ENCODE results near the gene FAM209B.
"Not testable (repeated sequence)": the region's sequence is repeated elsewhere in the genome, so short reads cannot be mapped to it uniquely, and the experiment has no call there.

Gene FAM209B

GRCh38 chr20:56542489-56543030, 9.5 kb downstream of the FAM209B start:
- no peak for DNase-seq

GRCh38 chr20:56551571-56551970, 18.5 kb downstream of the FAM209B start:
- no peak for DNase-seq

- no peak for DNase-seq
These were observed 20.0 kb downstream of the FAM209B start for GRCh38 chr20:56552911-56553629.

- DNase-seq: peak; percentile 86
These were observed 21.8 kb downstream of the FAM209B start for GRCh38 chr20:56554869-56555268.

- DNase-seq: no peak
These were observed 25.9 kb downstream of the FAM209B start for GRCh38 chr20:56558968-56559367.

GRCh38 chr20:56564526-56564925, 31.5 kb downstream of the FAM209B start:
- DNase-seq: not testable (repeated sequence)

GRCh38 chr20:56565511-56565910, 32.5 kb downstream of the FAM209B start:
- no peak for DNase-seq

GRCh38 chr20:56566621-56567020, 33.6 kb downstream of the FAM209B start:
- DNase-seq: no peak

- DNase-seq: no peak
These were observed 37.8 kb downstream of the FAM209B start for GRCh38 chr20:56570832-56571231.

- no peak for DNase-seq
These were observed 39.1 kb downstream of the FAM209B start for GRCh38 chr20:56572172-56572571.

- DNase-seq: no peak
These were observed 40.9 kb downstream of the FAM209B start for GRCh38 chr20:56573986-56574385.

GRCh38 chr20:56574531-56575142, 41.6 kb downstream of the FAM209B start:
- no peak for DNase-seq

GRCh38 chr20:56575157-56575556, 42.1 kb downstream of the FAM209B start:
- no peak for DNase-seq

- no peak for DNase-seq
These were observed 42.9 kb downstream of the FAM209B start for GRCh38 chr20:56575961-56576360.

GRCh38 chr20:56579301-56579710, 46.3 kb downstream of the FAM209B start:
- DNase-seq: no peak

GRCh38 chr20:56580226-56580625, 47.2 kb downstream of the FAM209B start:
- DNase-seq: no peak

GRCh38 chr20:56581701-56582100, 48.7 kb downstream of the FAM209B start:
- DNase-seq: no peak

GRCh38 chr20:56582542-56582941, 49.5 kb downstream of the FAM209B start:
- DNase-seq: no peak

- no peak for DNase-seq
These were observed 51.9 kb downstream of the FAM209B start for GRCh38 chr20:56584916-56585315.
